HEK293 (cell line): Measurements from ENCODE around the gene TRIM27.

Experiments used
- CTCF ChIA-PET: fragments of 350-600 bp; formaldehyde crosslinking; extraction: SDS; loops from one replicate; lab custom pipeline; 2021; ENCODE audit warnings: antibody characterized with exemption; lab: Yijun Ruan, JAX
- POLR2A ChIA-PET: fragments of 300-600 bp; formaldehyde crosslinking; extraction: SDS; loops from one replicate; lab custom pipeline; 2020; ENCODE audit warnings: antibody characterized with exemption, inconsistent platforms; lab: Yijun Ruan, JAX
- H3K27ac ChIP-seq: fragments of 200-500 bp; sonication (Bioruptor generic); 2 replicates; pipeline ENCODE4 v1.5.1; 2014; ENCODE audit warnings: low read depth, low read length, control low read depth, inconsistent platforms; ENCODE audit errors: extremely low read depth
- H3K36me3 ChIP-seq, 2 experiments: fragments of 200-500 bp in 1 of 2; sonication (Bioruptor generic) in 1 of 2; 1 replicate in 1 of 2; 2 replicates in 1 of 2; pipeline ENCODE4 v1.5.1; 2014 to 2017; ENCODE audit warnings: inconsistent platforms in 2 of 2, low read length in 2 of 2; ENCODE audit not compliant: control insufficient read depth in 2 of 2, insufficient read depth in 1 of 2
- H3K4me1 ChIP-seq: fragments of 200-500 bp; sonication (Bioruptor generic); 2 replicates; pipeline ENCODE4 v1.5.1; 2014; ENCODE audit warnings: mild to moderate bottlenecking, low read length, inconsistent platforms; ENCODE audit not compliant: control insufficient read depth, insufficient read depth
- H3K4me3 ChIP-seq: 2 replicates; pipeline ENCODE4 v1.5.1; 2011; ENCODE audit warnings: low read depth, mild to moderate bottlenecking, control low read depth, low read length, moderate library complexity
- H3K9me3 ChIP-seq: fragments of 200-500 bp; sonication (Bioruptor generic); 2 replicates; pipeline ENCODE4 v1.5.1; 2014; ENCODE audit warnings: low read depth, low read length, inconsistent platforms; ENCODE audit not compliant: control insufficient read depth, insufficient read depth
- BCL11A ChIP-seq: fragments of 450-650 bp; formaldehyde crosslinking; IDR thresholded peaks from 2 replicates; pipeline ENCODE4 v1.5.1; 2016; ENCODE audit warnings: low read depth, missing biosample characterization, missing genetic modification characterization
- FEZF1 ChIP-seq: fragments of 450-650 bp; formaldehyde crosslinking; IDR thresholded peaks from 2 replicates; pipeline ENCODE4 v1.5.1; 2016; ENCODE audit warnings: missing biosample characterization, missing genetic modification characterization
- GLI2 ChIP-seq: fragments of 450-650 bp; formaldehyde crosslinking; IDR thresholded peaks from 2 replicates; pipeline ENCODE4; 2017; ENCODE audit warnings: missing biosample characterization, missing genetic modification characterization, low read depth, borderline replicate concordance
- KLF9 ChIP-seq: fragments of 450-650 bp; formaldehyde crosslinking; IDR thresholded peaks from 2 replicates; pipeline ENCODE4 v1.5.1; 2016; ENCODE audit warnings: missing biosample characterization, missing genetic modification characterization, low read depth
- MYNN ChIP-seq: fragments of 450-650 bp; formaldehyde crosslinking; IDR thresholded peaks from 2 replicates; pipeline ENCODE4 v1.5.1; 2016; ENCODE audit warnings: missing biosample characterization, missing genetic modification characterization, borderline replicate concordance
- RBAK ChIP-seq: fragments of 450-650 bp; formaldehyde crosslinking; IDR thresholded peaks from 2 replicates; pipeline ENCODE4 v1.5.1; 2016; ENCODE audit warnings: missing biosample characterization, missing genetic modification characterization
- REST ChIP-seq: fragments of 450-650 bp; formaldehyde crosslinking; IDR thresholded peaks from 2 replicates; pipeline ENCODE4 v1.5.1; 2016; ENCODE audit warnings: missing biosample characterization, missing genetic modification characterization
- SP3 ChIP-seq: fragments of 450-650 bp; formaldehyde crosslinking; IDR thresholded peaks from 2 replicates; pipeline ENCODE4 v1.5.1; 2016; ENCODE audit warnings: missing biosample characterization, missing genetic modification characterization
- SP7 ChIP-seq: fragments of 450-650 bp; formaldehyde crosslinking; IDR thresholded peaks from 2 replicates; pipeline ENCODE4 v1.5.1; 2016; ENCODE audit warnings: missing biosample characterization, missing genetic modification characterization
- ZBTB21 ChIP-seq: fragments of 450-650 bp; formaldehyde crosslinking; IDR thresholded peaks from 2 replicates; pipeline ENCODE4 v1.5.1; 2017; ENCODE audit warnings: missing biosample characterization, missing genetic modification characterization
- ZBTB6 ChIP-seq: fragments of 450-650 bp; formaldehyde crosslinking; IDR thresholded peaks from 2 replicates; pipeline ENCODE4 v1.5.1; 2017; ENCODE audit warnings: missing biosample characterization, missing genetic modification characterization
- ZIC2 ChIP-seq: fragments of 450-650 bp; formaldehyde crosslinking; IDR thresholded peaks from 2 replicates; pipeline ENCODE4 v1.5.1; 2016; ENCODE audit warnings: missing biosample characterization, missing genetic modification characterization
- ZNF114 ChIP-seq: fragments of 450-650 bp; formaldehyde crosslinking; IDR thresholded peaks from 2 replicates; pipeline ENCODE4 v1.5.0; 2017; ENCODE audit warnings: missing biosample characterization, missing genetic modification characterization
- ZNF121 ChIP-seq: fragments of 450-650 bp; formaldehyde crosslinking; IDR thresholded peaks from 2 replicates; pipeline ENCODE4 v1.5.1; 2016; ENCODE audit warnings: missing biosample characterization, missing genetic modification characterization
- ZNF2 ChIP-seq: fragments of 450-650 bp; formaldehyde crosslinking; IDR thresholded peaks from 2 replicates; pipeline ENCODE4 v1.5.1; 2016; ENCODE audit warnings: missing biosample characterization, missing genetic modification characterization
- ZNF302 ChIP-seq: fragments of 450-650 bp; formaldehyde crosslinking; IDR thresholded peaks from 2 replicates; pipeline ENCODE4 v1.5.1; 2016; ENCODE audit warnings: missing biosample characterization, missing genetic modification characterization, low read depth
- ZNF37A ChIP-seq: fragments of 450-650 bp; IDR thresholded peaks from 2 replicates; pipeline ENCODE4 v1.5.1; 2018; ENCODE audit warnings: missing biosample characterization, missing genetic modification characterization
- ZNF488 ChIP-seq: fragments of 450-650 bp; formaldehyde crosslinking; IDR thresholded peaks from 2 replicates; pipeline ENCODE4 v1.5.1; 2016; ENCODE audit warnings: missing biosample characterization, missing genetic modification characterization
- ZNF596 ChIP-seq: fragments of 450-650 bp; IDR thresholded peaks from 2 replicates; pipeline ENCODE4 v1.5.0; 2018; ENCODE audit warnings: missing biosample characterization, mild to moderate bottlenecking, missing genetic modification characterization, moderate library complexity
- ZNF658 ChIP-seq: fragments of 450-650 bp; formaldehyde crosslinking; IDR thresholded peaks from 2 replicates; pipeline ENCODE4; 2016; ENCODE audit warnings: missing biosample characterization, missing genetic modification characterization
- TF ChIP-seq, protein P1 (sequence below): fragments of 450-650 bp; formaldehyde crosslinking; IDR thresholded peaks from 2 replicates; pipeline ENCODE4 v1.5.1; 2016; ENCODE audit warnings: missing biosample characterization, missing genetic modification characterization
- TF ChIP-seq, protein P2 (sequence below): fragments of 450-650 bp; formaldehyde crosslinking; IDR thresholded peaks from 2 replicates; pipeline ENCODE4 v1.5.1; 2017; ENCODE audit warnings: missing biosample characterization, mild to moderate bottlenecking, missing genetic modification characterization, moderate library complexity
- TF ChIP-seq, protein P3 (sequence below): fragments of 450-650 bp; formaldehyde crosslinking; IDR thresholded peaks from 2 replicates; pipeline ENCODE4 v1.5.1; 2016; ENCODE audit warnings: missing biosample characterization, missing genetic modification characterization

Gene TRIM27

GRCh38 chr6:28880519-28880893 is 43.3 kb downstream of the TRIM27 start:
- peak overlapping the region; percentile 28; the same call in 1 of the 2 replicates for H3K27ac ChIP-seq
- CTCF ChIA-PET, result interaction anchor here (1.3 to 1.6 kb wide), 2 partner anchors 10 to 16 kb away, joined by 4 to 8 read pairs; no protein-coding TSS in a partner anchor

GRCh38 chr6:28876710-28877109 is 47.1 kb downstream of the TRIM27 start:
- Histone ChIP-seq H3K4me1 (no peaks in the 10 kb centered on the region), H3K4me3 (no peak overlapping the region), H3K9me3 (no peaks in the 10 kb centered on the region), H3K27ac (no peak overlapping the region), H3K36me3 (no peaks in the 10 kb centered on the region)
- CTCF ChIA-PET, result interaction anchor here (0.6 to 0.9 kb wide), 2 partner anchors 9 to 139 kb away, joined by 3 read pairs; no protein-coding TSS in a partner anchor
- POLR2A ChIA-PET, result no interaction called here
- TF ChIP-seq SP7 (tag by site-specific recombination), result no peak
- no peak for TF ChIP-seq ZBTB6 (tag by site-specific recombination)
- TF ChIP-seq ZNF121 (tag by site-specific recombination), result no peak
- no peak for TF ChIP-seq KLF9 (tag by site-specific recombination)
- no peak for TF ChIP-seq ZNF488 (tag by site-specific recombination)
- TF ChIP-seq ZNF658 (tag by site-specific recombination), result no peak
- TF ChIP-seq ZNF596 (tag by site-specific recombination), result no peak

More at GRCh38 chr6:28880519-28880893, 43.3 kb downstream of the TRIM27 start:
- POLR2A ChIA-PET, result interaction anchor here (2.2 to 2.3 kb wide), 2 partner anchors 14 to 15 kb away, joined by 13 to 15 read pairs; no protein-coding TSS in a partner anchor
- Histone ChIP-seq H3K4me3 (peak overlapping the region; percentile 56; the same call in 1 of the 2 replicates), H3K4me1 (no peaks in the 10 kb centered on the region), H3K36me3 (no peaks in the 10 kb centered on the region), H3K9me3 (no peaks in the 10 kb centered on the region)
- TF ChIP-seq GLI2 (tag by site-specific recombination) (no peak), SP3 (tag by site-specific recombination) (no peak), ZBTB21 (tag by site-specific recombination) (0 out of 2 replicates have a peak, but pooled peaks have one; percentile 6), ZIC2 (tag by site-specific recombination) (no peak), REST (tag by site-specific recombination) (no peak), ZNF658 (tag by site-specific recombination) (no peak), ZNF302 (tag by site-specific recombination) (no peak), ZNF2 (no peak), FEZF1 (no peak), ZNF37A (tag by site-specific recombination) (no peak), BCL11A (tag by site-specific recombination) (no peak), ZNF114 (tag by site-specific recombination) (no peak), MYNN (tag by site-specific recombination) (no peak), RBAK (tag by site-specific recombination) (no peak)
- TF ChIP-seq, protein P1, sequence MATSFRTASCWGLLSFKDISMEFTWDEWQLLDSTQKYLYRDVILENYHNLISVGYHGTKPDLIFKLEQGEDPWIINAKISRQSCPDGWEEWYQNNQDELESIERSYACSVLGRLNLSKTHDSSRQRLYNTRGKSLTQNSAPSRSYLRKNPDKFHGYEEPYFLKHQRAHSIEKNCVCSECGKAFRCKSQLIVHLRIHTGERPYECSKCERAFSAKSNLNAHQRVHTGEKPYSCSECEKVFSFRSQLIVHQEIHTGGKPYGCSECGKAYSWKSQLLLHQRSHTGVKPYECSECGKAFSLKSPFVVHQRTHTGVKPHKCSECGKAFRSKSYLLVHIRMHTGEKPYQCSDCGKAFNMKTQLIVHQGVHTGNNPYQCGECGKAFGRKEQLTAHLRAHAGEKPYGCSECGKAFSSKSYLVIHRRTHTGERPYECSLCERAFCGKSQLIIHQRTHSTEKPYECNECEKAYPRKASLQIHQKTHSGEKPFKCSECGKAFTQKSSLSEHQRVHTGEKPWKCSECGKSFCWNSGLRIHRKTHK (tag by site-specific recombination), result no peak
- TF ChIP-seq, protein P2, sequence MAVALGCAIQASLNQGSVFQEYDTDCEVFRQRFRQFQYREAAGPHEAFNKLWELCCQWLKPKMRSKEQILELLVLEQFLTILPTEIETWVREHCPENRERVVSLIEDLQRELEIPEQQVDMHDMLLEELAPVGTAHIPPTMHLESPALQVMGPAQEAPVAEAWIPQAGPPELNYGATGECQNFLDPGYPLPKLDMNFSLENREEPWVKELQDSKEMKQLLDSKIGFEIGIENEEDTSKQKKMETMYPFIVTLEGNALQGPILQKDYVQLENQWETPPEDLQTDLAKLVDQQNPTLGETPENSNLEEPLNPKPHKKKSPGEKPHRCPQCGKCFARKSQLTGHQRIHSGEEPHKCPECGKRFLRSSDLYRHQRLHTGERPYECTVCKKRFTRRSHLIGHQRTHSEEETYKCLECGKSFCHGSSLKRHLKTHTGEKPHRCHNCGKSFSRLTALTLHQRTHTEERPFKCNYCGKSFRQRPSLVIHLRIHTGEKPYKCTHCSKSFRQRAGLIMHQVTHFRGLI, result peak; percentile 82
- TF ChIP-seq, protein P3, sequence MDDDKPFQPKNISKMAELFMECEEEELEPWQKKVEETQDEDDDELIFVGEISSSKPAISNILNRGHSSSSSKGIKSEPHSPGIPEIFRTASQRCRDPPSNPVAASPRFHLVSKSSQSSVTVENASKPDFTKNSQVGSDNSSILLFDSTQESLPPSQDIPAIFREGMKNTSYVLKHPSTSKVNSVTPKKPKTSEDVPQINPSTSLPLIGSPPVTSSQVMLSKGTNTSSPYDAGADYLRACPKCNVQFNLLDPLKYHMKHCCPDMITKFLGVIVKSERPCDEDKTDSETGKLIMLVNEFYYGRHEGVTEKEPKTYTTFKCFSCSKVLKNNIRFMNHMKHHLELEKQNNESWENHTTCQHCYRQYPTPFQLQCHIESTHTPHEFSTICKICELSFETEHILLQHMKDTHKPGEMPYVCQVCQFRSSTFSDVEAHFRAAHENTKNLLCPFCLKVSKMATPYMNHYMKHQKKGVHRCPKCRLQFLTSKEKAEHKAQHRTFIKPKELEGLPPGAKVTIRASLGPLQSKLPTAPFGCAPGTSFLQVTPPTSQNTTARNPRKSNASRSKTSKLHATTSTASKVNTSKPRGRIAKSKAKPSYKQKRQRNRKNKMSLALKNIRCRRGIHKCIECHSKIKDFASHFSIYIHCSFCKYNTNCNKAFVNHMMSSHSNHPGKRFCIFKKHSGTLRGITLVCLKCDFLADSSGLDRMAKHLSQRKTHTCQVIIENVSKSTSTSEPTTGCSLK (tag by site-specific recombination), result no peak
